HEK293 (cell line): ENCODE data around the gene PCBP3.
A peak's percentile ranks its signal among the peaks of the same experiment; 100 is the strongest.

ENCODE experiments used
- CTCF ChIA-PET: fragments of 350-600 bp; formaldehyde crosslinking; extraction: SDS; loops from one replicate; lab custom pipeline; 2021; ENCODE audit warnings: antibody characterized with exemption; lab: Yijun Ruan, JAX
- POLR2A ChIA-PET: fragments of 300-600 bp; formaldehyde crosslinking; extraction: SDS; loops from one replicate; lab custom pipeline; 2020; ENCODE audit warnings: antibody characterized with exemption, inconsistent platforms; lab: Yijun Ruan, JAX
- H3K27ac ChIP-seq: fragments of 200-500 bp; sonication (Bioruptor generic); 2 replicates; pipeline ENCODE4 v1.5.1; 2014; ENCODE audit warnings: low read depth, low read length, control low read depth, inconsistent platforms; ENCODE audit errors: extremely low read depth
- H3K36me3 ChIP-seq, 2 experiments: fragments of 200-500 bp in 1 of 2; sonication (Bioruptor generic) in 1 of 2; 1 replicate in 1 of 2; 2 replicates in 1 of 2; pipeline ENCODE4 v1.5.1; 2014 to 2017; ENCODE audit warnings: inconsistent platforms in 2 of 2, low read length in 2 of 2; ENCODE audit not compliant: control insufficient read depth in 2 of 2, insufficient read depth in 1 of 2
- H3K4me1 ChIP-seq: fragments of 200-500 bp; sonication (Bioruptor generic); 2 replicates; pipeline ENCODE4 v1.5.1; 2014; ENCODE audit warnings: mild to moderate bottlenecking, low read length, inconsistent platforms; ENCODE audit not compliant: control insufficient read depth, insufficient read depth
- H3K4me3 ChIP-seq: 2 replicates; pipeline ENCODE4 v1.5.1; 2011; ENCODE audit warnings: low read depth, mild to moderate bottlenecking, control low read depth, low read length, moderate library complexity
- H3K9me3 ChIP-seq: fragments of 200-500 bp; sonication (Bioruptor generic); 2 replicates; pipeline ENCODE4 v1.5.1; 2014; ENCODE audit warnings: low read depth, low read length, inconsistent platforms; ENCODE audit not compliant: control insufficient read depth, insufficient read depth
- BCL11A ChIP-seq: fragments of 450-650 bp; formaldehyde crosslinking; IDR thresholded peaks from 2 replicates; pipeline ENCODE4 v1.5.1; 2016; ENCODE audit warnings: low read depth, missing biosample characterization, missing genetic modification characterization
- HIC1 ChIP-seq: fragments of 450-650 bp; formaldehyde crosslinking; IDR thresholded peaks from 2 replicates; pipeline ENCODE4 v1.5.1; 2016; ENCODE audit warnings: missing biosample characterization, missing genetic modification characterization
- MZF1 ChIP-seq: fragments of 450-650 bp; formaldehyde crosslinking; IDR thresholded peaks from 2 replicates; pipeline ENCODE4 v1.5.1; 2017; ENCODE audit warnings: missing biosample characterization, missing genetic modification characterization, borderline replicate concordance
- PRDM1 ChIP-seq: fragments of 450-650 bp; formaldehyde crosslinking; IDR thresholded peaks from 2 replicates; pipeline ENCODE4; 2016; ENCODE audit warnings: missing biosample characterization, missing genetic modification characterization
- PRDM10 ChIP-seq: fragments of 450-650 bp; formaldehyde crosslinking; IDR thresholded peaks from 2 replicates; pipeline ENCODE4 v1.5.1; 2016; ENCODE audit warnings: missing biosample characterization, missing genetic modification characterization
- PRDM2 ChIP-seq: fragments of 450-650 bp; formaldehyde crosslinking; IDR thresholded peaks from 2 replicates; pipeline ENCODE4 v1.5.1; 2016; ENCODE audit warnings: missing biosample characterization, missing genetic modification characterization, borderline replicate concordance
- ZFHX2 ChIP-seq: fragments of 450-650 bp; formaldehyde crosslinking; conservative IDR thresholded peaks from 2 replicates; pipeline ENCODE4 v1.5.1; 2016; ENCODE audit warnings: missing biosample characterization, missing genetic modification characterization
- ZFP41 ChIP-seq: fragments of 450-650 bp; formaldehyde crosslinking; IDR thresholded peaks from 2 replicates; pipeline ENCODE4 v1.5.1; 2016; ENCODE audit warnings: missing biosample characterization, missing genetic modification characterization, borderline replicate concordance
- ZNF133 ChIP-seq: fragments of 450-650 bp; formaldehyde crosslinking; IDR thresholded peaks from 2 replicates; pipeline ENCODE4 v1.5.1; 2016; ENCODE audit warnings: missing biosample characterization, missing genetic modification characterization
- ZNF146 ChIP-seq: fragments of 450-650 bp; formaldehyde crosslinking; IDR thresholded peaks from 2 replicates; pipeline ENCODE4 v1.5.1; 2016; ENCODE audit warnings: missing biosample characterization, missing genetic modification characterization
- ZNF169 ChIP-seq: fragments of 450-650 bp; formaldehyde crosslinking; IDR thresholded peaks from 2 replicates; pipeline ENCODE4 v1.5.1; 2016; ENCODE audit warnings: missing biosample characterization, missing genetic modification characterization
- ZNF223 ChIP-seq: fragments of 450-650 bp; formaldehyde crosslinking; IDR thresholded peaks from 2 replicates; pipeline ENCODE4 v1.5.1; 2016; ENCODE audit warnings: missing biosample characterization, missing genetic modification characterization
- ZNF274 ChIP-seq, 2 experiments: fragments of 200-500 bp in 1 of 2; fragments of 450-650 bp in 1 of 2; sonication (Bioruptor generic) in 1 of 2; formaldehyde crosslinking in 1 of 2; IDR thresholded peaks; 2 replicates each; pipeline versions ENCODE4 v1.5.1 to v1.6.1; 2014 to 2016; ENCODE audit warnings: borderline replicate concordance in 1 of 2, inconsistent platforms in 1 of 2, low read length in 1 of 2, missing biosample characterization in 1 of 2, missing genetic modification characterization in 1 of 2
- ZNF558 ChIP-seq: fragments of 450-650 bp; formaldehyde crosslinking; IDR thresholded peaks from 2 replicates; pipeline ENCODE4 v1.5.1; 2016; ENCODE audit warnings: missing biosample characterization, missing genetic modification characterization
- TF ChIP-seq, protein P1 (sequence below): fragments of 450-650 bp; formaldehyde crosslinking; IDR thresholded peaks from 2 replicates; pipeline ENCODE4 v1.5.1; 2016; ENCODE audit warnings: missing biosample characterization, missing genetic modification characterization
- TF ChIP-seq, protein P2 (sequence below): fragments of 450-650 bp; formaldehyde crosslinking; conservative IDR thresholded peaks from 2 replicates; pipeline ENCODE4 v1.5.1; 2016; ENCODE audit warnings: low read depth, missing biosample characterization, missing genetic modification characterization
- TF ChIP-seq, protein P3 (sequence below): fragments of 450-650 bp; formaldehyde crosslinking; IDR thresholded peaks from 2 replicates; pipeline ENCODE4 v1.5.1; 2016; ENCODE audit warnings: missing biosample characterization, missing genetic modification characterization

PCBP3 gene

GRCh38 chr21:45972353-45972715, 328.8 kb downstream of the PCBP3 start:
- CTCF ChIA-PET, result interaction anchor here (0.7 to 3.2 kb wide), 10 partner anchors 8 to 365 kb away, joined by 3 to 22 read pairs (median 4); partner anchors contain the start of genes COL6A2, MCM3AP and YBEY
- Histone ChIP-seq H3K9me3 (no peaks in the 10 kb centered on the region), H3K36me3 (no peaks in the 10 kb centered on the region), H3K27ac (no peak overlapping the region; the same call in 1 of the 2 replicates), H3K4me1 (peaks cover 23% of the 10 kb centered on the region), H3K4me3 (no peak overlapping the region)
- POLR2A ChIA-PET, result no interaction called here
- no peak for TF ChIP-seq ZNF274 (IDR thresholded peaks at IDR 0.05; ENCODE audit: low read length)
- no peak for TF ChIP-seq ZNF274 (tag by site-specific recombination; IDR thresholded peaks at IDR 0.05; ENCODE audit: borderline replicate concordance)
- TF ChIP-seq MZF1 (tag by site-specific recombination), result no peak
- TF ChIP-seq ZNF133, result no peak
- no peak for TF ChIP-seq ZNF169 (tag by site-specific recombination)
- no peak for TF ChIP-seq ZNF223 (tag by site-specific recombination)
- TF ChIP-seq, protein P1, sequence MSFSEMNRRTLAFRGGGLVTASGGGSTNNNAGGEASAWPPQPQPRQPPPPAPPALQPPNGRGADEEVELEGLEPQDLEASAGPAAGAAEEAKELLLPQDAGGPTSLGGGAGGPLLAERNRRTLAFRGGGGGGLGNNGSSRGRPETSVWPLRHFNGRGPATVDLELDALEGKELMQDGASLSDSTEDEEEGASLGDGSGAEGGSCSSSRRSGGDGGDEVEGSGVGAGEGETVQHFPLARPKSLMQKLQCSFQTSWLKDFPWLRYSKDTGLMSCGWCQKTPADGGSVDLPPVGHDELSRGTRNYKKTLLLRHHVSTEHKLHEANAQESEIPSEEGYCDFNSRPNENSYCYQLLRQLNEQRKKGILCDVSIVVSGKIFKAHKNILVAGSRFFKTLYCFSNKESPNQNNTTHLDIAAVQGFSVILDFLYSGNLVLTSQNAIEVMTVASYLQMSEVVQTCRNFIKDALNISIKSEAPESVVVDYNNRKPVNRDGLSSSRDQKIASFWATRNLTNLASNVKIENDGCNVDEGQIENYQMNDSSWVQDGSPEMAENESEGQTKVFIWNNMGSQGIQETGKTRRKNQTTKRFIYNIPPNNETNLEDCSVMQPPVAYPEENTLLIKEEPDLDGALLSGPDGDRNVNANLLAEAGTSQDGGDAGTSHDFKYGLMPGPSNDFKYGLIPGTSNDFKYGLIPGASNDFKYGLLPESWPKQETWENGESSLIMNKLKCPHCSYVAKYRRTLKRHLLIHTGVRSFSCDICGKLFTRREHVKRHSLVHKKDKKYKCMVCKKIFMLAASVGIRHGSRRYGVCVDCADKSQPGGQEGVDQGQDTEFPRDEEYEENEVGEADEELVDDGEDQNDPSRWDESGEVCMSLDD, result 0 out of 2 replicates have a peak, but pooled peaks have one; percentile 30
- no peak for TF ChIP-seq PRDM2
- no peak for TF ChIP-seq HIC1 (tag by site-specific recombination)
- TF ChIP-seq, protein P2, sequence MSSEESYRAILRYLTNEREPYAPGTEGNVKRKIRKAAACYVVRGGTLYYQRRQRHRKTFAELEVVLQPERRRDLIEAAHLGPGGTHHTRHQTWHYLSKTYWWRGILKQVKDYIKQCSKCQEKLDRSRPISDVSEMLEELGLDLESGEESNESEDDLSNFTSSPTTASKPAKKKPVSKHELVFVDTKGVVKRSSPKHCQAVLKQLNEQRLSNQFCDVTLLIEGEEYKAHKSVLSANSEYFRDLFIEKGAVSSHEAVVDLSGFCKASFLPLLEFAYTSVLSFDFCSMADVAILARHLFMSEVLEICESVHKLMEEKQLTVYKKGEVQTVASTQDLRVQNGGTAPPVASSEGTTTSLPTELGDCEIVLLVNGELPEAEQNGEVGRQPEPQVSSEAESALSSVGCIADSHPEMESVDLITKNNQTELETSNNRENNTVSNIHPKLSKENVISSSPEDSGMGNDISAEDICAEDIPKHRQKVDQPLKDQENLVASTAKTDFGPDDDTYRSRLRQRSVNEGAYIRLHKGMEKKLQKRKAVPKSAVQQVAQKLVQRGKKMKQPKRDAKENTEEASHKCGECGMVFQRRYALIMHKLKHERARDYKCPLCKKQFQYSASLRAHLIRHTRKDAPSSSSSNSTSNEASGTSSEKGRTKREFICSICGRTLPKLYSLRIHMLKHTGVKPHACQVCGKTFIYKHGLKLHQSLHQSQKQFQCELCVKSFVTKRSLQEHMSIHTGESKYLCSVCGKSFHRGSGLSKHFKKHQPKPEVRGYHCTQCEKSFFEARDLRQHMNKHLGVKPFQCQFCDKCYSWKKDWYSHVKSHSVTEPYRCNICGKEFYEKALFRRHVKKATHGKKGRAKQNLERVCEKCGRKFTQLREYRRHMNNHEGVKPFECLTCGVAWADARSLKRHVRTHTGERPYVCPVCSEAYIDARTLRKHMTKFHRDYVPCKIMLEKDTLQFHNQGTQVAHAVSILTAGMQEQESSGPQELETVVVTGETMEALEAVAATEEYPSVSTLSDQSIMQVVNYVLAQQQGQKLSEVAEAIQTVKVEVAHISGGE (tag by site-specific recombination), result no peak
- no peak for TF ChIP-seq PRDM1 (tag by site-specific recombination)
- TF ChIP-seq ZFHX2 (tag by site-specific recombination), result peak; percentile 42
- TF ChIP-seq ZNF558 (tag by site-specific recombination), result no peak
- TF ChIP-seq BCL11A (tag by site-specific recombination), result no peak
- no peak for TF ChIP-seq PRDM10
- TF ChIP-seq ZNF146 (tag by site-specific recombination), result 0 out of 2 replicates have a peak, but pooled peaks have one; percentile 11
- TF ChIP-seq ZFP41 (tag by site-specific recombination), result no peak
- TF ChIP-seq, protein P3, sequence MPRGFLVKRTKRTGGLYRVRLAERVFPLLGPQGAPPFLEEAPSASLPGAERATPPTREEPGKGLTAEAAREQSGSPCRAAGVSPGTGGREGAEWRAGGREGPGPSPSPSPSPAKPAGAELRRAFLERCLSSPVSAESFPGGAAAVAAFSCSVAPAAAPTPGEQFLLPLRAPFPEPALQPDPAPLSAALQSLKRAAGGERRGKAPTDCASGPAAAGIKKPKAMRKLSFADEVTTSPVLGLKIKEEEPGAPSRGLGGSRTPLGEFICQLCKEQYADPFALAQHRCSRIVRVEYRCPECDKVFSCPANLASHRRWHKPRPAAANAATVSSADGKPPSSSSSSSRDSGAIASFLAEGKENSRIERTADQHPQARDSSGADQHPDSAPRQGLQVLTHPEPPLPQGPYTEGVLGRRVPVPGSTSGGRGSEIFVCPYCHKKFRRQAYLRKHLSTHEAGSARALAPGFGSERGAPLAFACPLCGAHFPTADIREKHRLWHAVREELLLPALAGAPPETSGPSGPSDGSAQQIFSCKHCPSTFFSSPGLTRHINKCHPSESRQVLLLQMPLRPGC, result no peak
